Liver (tissue), 9 donors: ENCODE data around the gene IZUMO2. TPM values are rescaled to one million over a fixed set of nuclear protein-coding genes. Genes with fewer than 3 reads are reported as not detected.

Experiments
- DNase-seq: peaks from one replicate; pipeline ENCODE4 v3.0.0-alpha.2; 2017; ENCODE audit warnings: low spot score
- H3K27ac ChIP-seq, 2 donors: one replicate each; pipeline ENCODE4 v1.7.0; 2013; ENCODE audit warnings: inconsistent platforms in 2 of 2, low read length in 2 of 2, control low read depth in 1 of 2, low read depth in 1 of 2, mild to moderate bottlenecking in 1 of 2
- H3K27me3 ChIP-seq, 4 donors: one replicate each; pipeline versions ENCODE4 v1.6.1 to v1.7.0; 2013; ENCODE audit warnings: low read length in 3 of 4, inconsistent platforms in 1 of 4, mild to moderate bottlenecking in 1 of 4, moderate library complexity in 1 of 4; ENCODE audit not compliant: control insufficient read depth in 4 of 4, insufficient read depth in 4 of 4
- H3K36me3 ChIP-seq, 4 donors: one replicate each; pipeline versions ENCODE4 v1.6.1 to v1.7.0; 2013; ENCODE audit warnings: low read length in 3 of 4, mild to moderate bottlenecking in 3 of 4, low read depth in 1 of 4, moderate library complexity in 1 of 4; ENCODE audit not compliant: control insufficient read depth in 4 of 4, insufficient read depth in 3 of 4
- H3K4me1 ChIP-seq, 4 donors: one replicate each; pipeline versions ENCODE4 v1.6.1 to v1.7.0; 2013; ENCODE audit warnings: low read length in 3 of 4, mild to moderate bottlenecking in 3 of 4, moderate library complexity in 1 of 4; ENCODE audit not compliant: control insufficient read depth in 4 of 4, insufficient read depth in 4 of 4
- H3K4me3 ChIP-seq, 3 donors: one replicate each; pipeline versions ENCODE4 v1.6.1 to v1.7.0; 2013; ENCODE audit warnings: low read length in 3 of 3, control low read depth in 1 of 3, low read depth in 1 of 3, mild to moderate bottlenecking in 1 of 3
- H3K9ac ChIP-seq, 2 donors: one replicate each; pipeline ENCODE4 v1.7.0; 2013; ENCODE audit warnings: low read length in 2 of 2, mild to moderate bottlenecking in 2 of 2, moderate library complexity in 2 of 2, control low read depth in 1 of 2, low read depth in 1 of 2
- H3K9me3 ChIP-seq, 4 donors: one replicate each; pipeline versions ENCODE4 v1.6.1 to v1.7.0; 2013; ENCODE audit warnings: low read length in 3 of 4; ENCODE audit not compliant: control insufficient read depth in 4 of 4
- EGR1 ChIP-seq, 2 donors: IDR thresholded peaks; 2 replicates each; pipeline ENCODE4 v1.6.1; 2016 to 2018; ENCODE audit warnings: antibody characterized with exemption in 2 of 2, low read depth in 2 of 2
- FOXA1 ChIP-seq: IDR thresholded peaks from 2 replicates; pipeline ENCODE4 v1.6.1; 2016; ENCODE audit warnings: antibody characterized with exemption
- GABPA ChIP-seq, 2 donors: IDR thresholded peaks in 1 of 2; conservative IDR thresholded peaks in 1 of 2; 2 replicates each; pipeline ENCODE4 v1.6.1; 2016; ENCODE audit warnings: antibody characterized with exemption in 2 of 2, mild to moderate bottlenecking in 1 of 2, moderate library complexity in 1 of 2
- HNF4A ChIP-seq, 2 donors: conservative IDR thresholded peaks; 2 replicates each; pipeline ENCODE4 v1.6.1; 2016; ENCODE audit warnings: antibody characterized with exemption in 2 of 2, mild to moderate bottlenecking in 2 of 2
- HNF4G ChIP-seq: IDR thresholded peaks from 2 replicates; pipeline ENCODE4 v1.6.1; 2016; ENCODE audit warnings: antibody characterized with exemption
- JUND ChIP-seq, 2 donors: IDR thresholded peaks; 2 replicates each; pipeline ENCODE4 v1.6.1; 2016; ENCODE audit warnings: antibody characterized with exemption in 2 of 2
- RAD21 ChIP-seq, 2 donors: IDR thresholded peaks; 2 replicates each; pipeline ENCODE4 v1.6.1; 2016; ENCODE audit warnings: antibody characterized with exemption in 2 of 2, mild to moderate bottlenecking in 2 of 2
- RXRA ChIP-seq, 2 donors: IDR thresholded peaks; 2 replicates each; pipeline ENCODE4 v1.6.1; 2017 to 2018; ENCODE audit warnings: antibody characterized with exemption in 2 of 2, mild to moderate bottlenecking in 1 of 2
- SP1 ChIP-seq: IDR thresholded peaks from 2 replicates; pipeline ENCODE4 v1.6.1; 2018; ENCODE audit warnings: antibody characterized with exemption, mild to moderate bottlenecking
- TAF1 ChIP-seq: conservative IDR thresholded peaks from 2 replicates; pipeline ENCODE4 v1.6.1; 2016; ENCODE audit warnings: antibody characterized with exemption, mild to moderate bottlenecking
- YY1 ChIP-seq: IDR thresholded peaks from 2 replicates; pipeline ENCODE4 v1.6.1; 2016; ENCODE audit warnings: antibody characterized with exemption, mild to moderate bottlenecking
- WGBS: extraction: QIAGEN DNeasy Blood & Tissue Kit; methylation state at CpG from one replicate; pipeline ENCODE4 v1.1.7; 2013; 5-methylcytosine and 5-hydroxymethylcytosine counted together
- polyA plus RNA-seq, 2 donors: library from polyadenylated mRNA; stranded (reverse) in 1 of 2; unstranded in 1 of 2; fragments of 200-250 nt in 1 of 2; fragments of >200 nt in 1 of 2; fragmentation: Nextera tagmentation in 1 of 2; extraction: Ambion mirVana in 1 of 2; gene quantifications; one replicate each; pipeline versions ENCODE4 v1.2.1 to v1.2.3, GENCODE V29; 2013 to 2015
- total RNA-seq, 2 donors: library from RNA; depleted of rRNA; stranded (reverse); fragments of >200 nt; gene quantifications; one replicate each; pipeline ENCODE4 v1.2.3, GENCODE V29; 2014
- TF ChIP-seq, protein P1 (sequence below): IDR thresholded peaks from 2 replicates; pipeline ENCODE4 v1.6.1; 2016; ENCODE audit warnings: antibody characterized with exemption, mild to moderate bottlenecking
- TF ChIP-seq, protein P2 (sequence below): fragments of 150-350 bp; IDR thresholded peaks from 2 replicates; pipeline ENCODE4 v1.5.1; 2017; ENCODE audit warnings: improper control_type of control experiment, low read depth, low read length; ENCODE audit not compliant: missing input control
- TF ChIP-seq, protein P3 (sequence below): IDR thresholded peaks from 2 replicates; pipeline ENCODE4 v1.6.1; 2016; ENCODE audit warnings: antibody characterized with exemption
- TF ChIP-seq, protein P4 (sequence below): IDR thresholded peaks from 2 replicates; pipeline ENCODE4 v1.6.1; 2016; ENCODE audit warnings: antibody characterized with exemption
- TF ChIP-seq, protein P5 (sequence below): IDR thresholded peaks from 2 replicates; pipeline ENCODE4 v1.6.1; 2016; ENCODE audit warnings: antibody characterized with exemption
- donor health status: healthy.
- donor health status: healthy.
- donor health status: healthy.
- donor health status: healthy.
- donor health status: healthy.

Gene IZUMO2
- total and polyA plus RNA-seq, 4 donors, result not detected

DNA sequence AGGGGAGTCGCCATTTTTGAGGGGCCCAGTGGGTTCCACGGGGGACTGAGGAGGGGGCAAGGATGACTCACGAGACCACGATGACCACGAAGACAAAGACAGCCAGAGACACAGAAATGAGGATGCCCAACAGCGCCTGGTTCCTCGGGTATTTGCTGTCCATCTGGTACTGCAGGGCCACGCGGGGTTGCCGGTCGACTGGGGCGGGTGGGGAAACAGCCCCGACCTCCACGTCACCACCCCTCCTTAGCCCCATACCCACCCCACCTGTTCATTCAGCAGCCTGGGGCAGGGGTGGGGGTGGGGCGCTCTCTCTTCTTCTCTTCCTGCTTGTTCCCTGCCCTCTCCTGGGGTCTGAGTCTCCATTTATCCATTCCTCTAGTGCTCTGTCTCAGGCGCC, 8.6 kb downstream of the IZUMO2 start:
- WGBS, result 71% methylated on average over 16 of the region's 16 CpGs
- Histone ChIP-seq H3K27me3 (no peaks in the 10 kb centered on the region), H3K27ac (no peak overlapping the region), H3K4me3 (no peak overlapping the region), H3K9ac (no peak overlapping the region), H3K4me1 (no peaks in the 10 kb centered on the region), H3K9me3 (peaks cover 0 to 5% (median 2%) of the 10 kb centered on the region in 4 donors), H3K36me3 (no peaks in the 10 kb centered on the region)
- DNase-seq, result no peak
- TF ChIP-seq GABPA (IDR thresholded peaks at IDR 0.05 in 1 of 2, conservative IDR thresholded peaks at IDR 0.05 in 1 of 2), result no peak
- TF ChIP-seq EGR1 (IDR thresholded peaks at IDR 0.05; ENCODE audit: low read depth in 2 of 2), result no peak
- TF ChIP-seq TAF1, result no peak
- TF ChIP-seq HNF4G, result no peak
- no peak for TF ChIP-seq RXRA (IDR thresholded peaks at IDR 0.05)
- TF ChIP-seq SP1, result no peak
- TF ChIP-seq HNF4A (conservative IDR thresholded peaks at IDR 0.05), result no peak
- TF ChIP-seq YY1, result no peak
- TF ChIP-seq, protein P1, sequence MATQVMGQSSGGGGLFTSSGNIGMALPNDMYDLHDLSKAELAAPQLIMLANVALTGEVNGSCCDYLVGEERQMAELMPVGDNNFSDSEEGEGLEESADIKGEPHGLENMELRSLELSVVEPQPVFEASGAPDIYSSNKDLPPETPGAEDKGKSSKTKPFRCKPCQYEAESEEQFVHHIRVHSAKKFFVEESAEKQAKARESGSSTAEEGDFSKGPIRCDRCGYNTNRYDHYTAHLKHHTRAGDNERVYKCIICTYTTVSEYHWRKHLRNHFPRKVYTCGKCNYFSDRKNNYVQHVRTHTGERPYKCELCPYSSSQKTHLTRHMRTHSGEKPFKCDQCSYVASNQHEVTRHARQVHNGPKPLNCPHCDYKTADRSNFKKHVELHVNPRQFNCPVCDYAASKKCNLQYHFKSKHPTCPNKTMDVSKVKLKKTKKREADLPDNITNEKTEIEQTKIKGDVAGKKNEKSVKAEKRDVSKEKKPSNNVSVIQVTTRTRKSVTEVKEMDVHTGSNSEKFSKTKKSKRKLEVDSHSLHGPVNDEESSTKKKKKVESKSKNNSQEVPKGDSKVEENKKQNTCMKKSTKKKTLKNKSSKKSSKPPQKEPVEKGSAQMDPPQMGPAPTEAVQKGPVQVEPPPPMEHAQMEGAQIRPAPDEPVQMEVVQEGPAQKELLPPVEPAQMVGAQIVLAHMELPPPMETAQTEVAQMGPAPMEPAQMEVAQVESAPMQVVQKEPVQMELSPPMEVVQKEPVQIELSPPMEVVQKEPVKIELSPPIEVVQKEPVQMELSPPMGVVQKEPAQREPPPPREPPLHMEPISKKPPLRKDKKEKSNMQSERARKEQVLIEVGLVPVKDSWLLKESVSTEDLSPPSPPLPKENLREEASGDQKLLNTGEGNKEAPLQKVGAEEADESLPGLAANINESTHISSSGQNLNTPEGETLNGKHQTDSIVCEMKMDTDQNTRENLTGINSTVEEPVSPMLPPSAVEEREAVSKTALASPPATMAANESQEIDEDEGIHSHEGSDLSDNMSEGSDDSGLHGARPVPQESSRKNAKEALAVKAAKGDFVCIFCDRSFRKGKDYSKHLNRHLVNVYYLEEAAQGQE, result no peak
- TF ChIP-seq, protein P2, sequence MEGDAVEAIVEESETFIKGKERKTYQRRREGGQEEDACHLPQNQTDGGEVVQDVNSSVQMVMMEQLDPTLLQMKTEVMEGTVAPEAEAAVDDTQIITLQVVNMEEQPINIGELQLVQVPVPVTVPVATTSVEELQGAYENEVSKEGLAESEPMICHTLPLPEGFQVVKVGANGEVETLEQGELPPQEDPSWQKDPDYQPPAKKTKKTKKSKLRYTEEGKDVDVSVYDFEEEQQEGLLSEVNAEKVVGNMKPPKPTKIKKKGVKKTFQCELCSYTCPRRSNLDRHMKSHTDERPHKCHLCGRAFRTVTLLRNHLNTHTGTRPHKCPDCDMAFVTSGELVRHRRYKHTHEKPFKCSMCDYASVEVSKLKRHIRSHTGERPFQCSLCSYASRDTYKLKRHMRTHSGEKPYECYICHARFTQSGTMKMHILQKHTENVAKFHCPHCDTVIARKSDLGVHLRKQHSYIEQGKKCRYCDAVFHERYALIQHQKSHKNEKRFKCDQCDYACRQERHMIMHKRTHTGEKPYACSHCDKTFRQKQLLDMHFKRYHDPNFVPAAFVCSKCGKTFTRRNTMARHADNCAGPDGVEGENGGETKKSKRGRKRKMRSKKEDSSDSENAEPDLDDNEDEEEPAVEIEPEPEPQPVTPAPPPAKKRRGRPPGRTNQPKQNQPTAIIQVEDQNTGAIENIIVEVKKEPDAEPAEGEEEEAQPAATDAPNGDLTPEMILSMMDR, result no peak
- TF ChIP-seq, protein P3, sequence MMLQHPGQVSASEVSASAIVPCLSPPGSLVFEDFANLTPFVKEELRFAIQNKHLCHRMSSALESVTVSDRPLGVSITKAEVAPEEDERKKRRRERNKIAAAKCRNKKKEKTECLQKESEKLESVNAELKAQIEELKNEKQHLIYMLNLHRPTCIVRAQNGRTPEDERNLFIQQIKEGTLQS, result no peak
- TF ChIP-seq, protein P4, sequence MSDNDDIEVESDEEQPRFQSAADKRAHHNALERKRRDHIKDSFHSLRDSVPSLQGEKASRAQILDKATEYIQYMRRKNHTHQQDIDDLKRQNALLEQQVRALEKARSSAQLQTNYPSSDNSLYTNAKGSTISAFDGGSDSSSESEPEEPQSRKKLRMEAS, result no peak

DNA sequence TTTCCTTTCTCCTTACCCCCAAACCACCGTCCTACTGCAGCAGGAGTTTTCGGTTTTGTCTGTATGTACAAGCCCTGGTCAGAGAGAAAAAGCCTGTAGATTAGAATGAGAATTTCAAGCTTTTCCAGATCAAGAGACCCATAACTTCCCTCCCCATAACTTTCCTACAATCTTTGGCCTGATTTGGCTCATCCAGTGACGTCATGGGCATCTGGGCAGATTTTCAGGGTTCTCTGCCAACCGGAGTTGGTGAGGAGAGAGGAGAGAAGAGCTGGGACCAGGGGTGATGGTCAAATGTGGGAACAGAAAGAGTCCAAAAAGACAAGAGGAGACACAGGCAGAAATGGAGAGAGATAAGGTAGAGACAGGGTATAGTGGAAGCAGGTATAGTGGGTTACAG, 10.5 kb downstream of the IZUMO2 start:
- no peak for DNase-seq
- H3K27me3 ChIP-seq, result no peaks in the 10 kb centered on the region
- H3K4me1 ChIP-seq, result peaks cover 0 to 5% (median 1%) of the 10 kb centered on the region in 4 donors
- no peak overlapping the region for H3K9ac ChIP-seq
- no peak overlapping the region for H3K27ac ChIP-seq
- H3K4me3 ChIP-seq, result no peak overlapping the region
- WGBS, result 59% methylated on average over 4 of the region's 4 CpGs
- no peaks in the 10 kb centered on the region for H3K36me3 ChIP-seq
- H3K9me3 ChIP-seq, result no peaks in the 10 kb centered on the region
- TF ChIP-seq, protein P2, result no peak
- TF ChIP-seq HNF4G (no peak), FOXA1 (no peak), JUND (IDR thresholded peaks at IDR 0.05) (no peak), YY1 (no peak), RXRA (IDR thresholded peaks at IDR 0.05) (no peak), RAD21 (IDR thresholded peaks at IDR 0.05) (no peak), GABPA (IDR thresholded peaks at IDR 0.05 in 1 of 2, conservative IDR thresholded peaks at IDR 0.05 in 1 of 2) (no peak), EGR1 (IDR thresholded peaks at IDR 0.05; ENCODE audit: low read depth in 2 of 2) (no peak), SP1 (no peak), HNF4A (conservative IDR thresholded peaks at IDR 0.05) (no peak)
- TF ChIP-seq, protein P3, result no peak
- TF ChIP-seq, protein P5, sequence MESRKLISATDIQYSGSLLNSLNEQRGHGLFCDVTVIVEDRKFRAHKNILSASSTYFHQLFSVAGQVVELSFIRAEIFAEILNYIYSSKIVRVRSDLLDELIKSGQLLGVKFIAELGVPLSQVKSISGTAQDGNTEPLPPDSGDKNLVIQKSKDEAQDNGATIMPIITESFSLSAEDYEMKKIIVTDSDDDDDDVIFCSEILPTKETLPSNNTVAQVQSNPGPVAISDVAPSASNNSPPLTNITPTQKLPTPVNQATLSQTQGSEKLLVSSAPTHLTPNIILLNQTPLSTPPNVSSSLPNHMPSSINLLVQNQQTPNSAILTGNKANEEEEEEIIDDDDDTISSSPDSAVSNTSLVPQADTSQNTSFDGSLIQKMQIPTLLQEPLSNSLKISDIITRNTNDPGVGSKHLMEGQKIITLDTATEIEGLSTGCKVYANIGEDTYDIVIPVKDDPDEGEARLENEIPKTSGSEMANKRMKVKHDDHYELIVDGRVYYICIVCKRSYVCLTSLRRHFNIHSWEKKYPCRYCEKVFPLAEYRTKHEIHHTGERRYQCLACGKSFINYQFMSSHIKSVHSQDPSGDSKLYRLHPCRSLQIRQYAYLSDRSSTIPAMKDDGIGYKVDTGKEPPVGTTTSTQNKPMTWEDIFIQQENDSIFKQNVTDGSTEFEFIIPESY, result no peak
- TF ChIP-seq, protein P1, result no peak
- TF ChIP-seq, protein P4, result no peak
